AG10803 (cell line): ENCODE measurements around the gene MAGEA2B.
"Not testable (repeated sequence)": the region's sequence is repeated elsewhere in the genome, so short reads cannot be mapped to it uniquely, and the experiment has no call there.

Experiments
- DNase-seq: peaks from one replicate; pipeline ENCODE4 v3.0.0; 2010; ENCODE audit warnings: low read depth
- H3K4me3 ChIP-seq: 2 replicates; pipeline ENCODE4 v1.5.1; 2011; ENCODE audit warnings: mild to moderate bottlenecking, low read length, control low read depth
- CTCF ChIP-seq: conservative IDR thresholded peaks from 2 replicates; pipeline ENCODE4 v1.5.1; 2011; ENCODE audit warnings: mild to moderate bottlenecking, low read length, control low read depth, inconsistent platforms

MAGEA2B gene

GRCh38 chrX:152713815-152714787 lies at the start of gene MAGEA2B:
Gene MAGEA2B (plus strand): TSS chrX:152714628. CDS start chrX:152717107, 2,479 bp downstream.
- H3K4me3 ChIP-seq, DNase-seq: not testable (repeated sequence)

DNA sequence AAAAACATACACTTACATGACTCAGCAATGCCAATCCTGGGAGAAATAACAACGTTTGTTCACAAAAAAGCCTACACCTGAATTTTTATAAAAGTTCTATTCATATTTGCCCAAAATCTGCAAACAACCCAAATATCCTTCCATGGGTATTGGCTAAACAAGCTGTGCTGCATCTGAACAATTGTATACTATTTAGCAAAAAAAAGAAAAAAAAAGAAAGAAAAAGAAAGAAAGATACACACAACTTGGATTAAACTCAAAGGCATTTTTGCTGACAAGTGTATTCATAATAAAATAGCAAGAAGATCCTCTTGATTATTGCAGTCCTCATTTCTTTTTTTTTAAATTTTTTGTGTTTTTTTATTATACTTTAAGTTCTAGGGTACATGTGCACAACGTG lies 40.3 kb upstream of the MAGEA2B start:
- H3K4me3 ChIP-seq, result no peak overlapping the region
- DNase-seq, result no peak
- no peak for TF ChIP-seq CTCF

DNA sequence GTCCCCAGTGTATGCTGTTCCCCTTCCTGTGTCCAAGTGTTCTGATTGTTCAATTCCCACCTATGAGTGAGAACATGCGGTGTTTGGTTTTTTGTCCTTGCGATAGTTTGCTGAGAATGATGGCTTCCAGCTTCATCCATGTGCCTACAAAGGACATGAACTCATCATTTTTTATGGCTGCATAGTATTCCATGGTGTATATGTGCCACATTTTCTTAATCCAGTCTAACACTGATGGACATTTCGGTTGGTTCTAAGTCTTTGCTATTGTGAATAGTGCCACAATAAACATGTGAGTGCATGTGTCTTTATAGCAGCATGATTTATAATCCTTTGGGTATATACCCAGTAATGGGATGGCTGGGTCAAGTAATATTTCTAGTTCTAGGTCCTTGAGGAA lies 39.8 kb upstream of the MAGEA2B start:
- not testable (repeated sequence) for DNase-seq, H3K4me3 ChIP-seq

GRCh38 chrX:152681012-152681411 lies 33.4 kb upstream of the MAGEA2B start:
- DNase-seq, H3K4me3 ChIP-seq: not testable (repeated sequence)

- H3K4me3 ChIP-seq, DNase-seq: not testable (repeated sequence)
Observed at GRCh38 chrX:152697952-152698931, 16.2 kb upstream of the MAGEA2B start, which contains the start of gene MAGEA3. Gene MAGEA3 (plus strand): TSS chrX:152698794. CDS start chrX:152700833, 2,039 bp downstream.

DNA sequence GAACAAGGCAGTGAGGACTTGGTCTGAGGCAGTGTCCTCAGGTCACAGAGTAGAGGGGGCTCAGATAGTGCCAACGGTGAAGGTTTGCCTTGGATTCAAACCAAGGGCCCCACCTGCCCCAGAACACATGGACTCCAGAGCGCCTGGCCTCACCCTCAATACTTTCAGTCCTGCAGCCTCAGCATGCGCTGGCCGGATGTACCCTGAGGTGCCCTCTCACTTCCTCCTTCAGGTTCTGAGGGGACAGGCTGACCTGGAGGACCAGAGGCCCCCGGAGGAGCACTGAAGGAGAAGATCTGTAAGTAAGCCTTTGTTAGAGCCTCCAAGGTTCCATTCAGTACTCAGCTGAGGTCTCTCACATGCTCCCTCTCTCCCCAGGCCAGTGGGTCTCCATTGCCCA lies 14.0 kb upstream of the MAGEA2B start:
- H3K4me3 ChIP-seq, DNase-seq: not testable (repeated sequence)

GRCh38 chrX:152706500-152706899 lies 7.9 kb upstream of the MAGEA2B start:
- DNase-seq, result not testable (repeated sequence)

DNA sequence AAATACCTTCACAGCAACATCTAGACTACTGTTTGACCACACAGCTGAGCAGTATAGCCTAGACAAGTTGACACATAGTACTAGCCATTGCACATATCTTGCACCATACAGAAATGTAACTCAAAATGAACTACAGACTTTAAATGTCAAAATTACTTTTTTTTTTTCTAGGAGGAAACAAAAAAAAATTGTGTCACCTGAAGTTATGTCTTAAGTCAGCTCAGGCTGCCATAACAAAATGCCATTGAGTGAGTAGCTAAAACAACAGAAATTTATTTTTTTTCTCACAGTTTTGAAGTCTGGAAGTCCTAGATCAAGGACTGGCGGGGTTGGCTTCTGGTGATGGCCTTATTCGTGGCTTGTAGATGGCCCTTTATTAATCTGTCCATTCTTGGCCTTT lies 5.3 kb upstream of the MAGEA2B start, which contains the start of gene CSAG2:
CSAG2 (minus strand) TSS at position 101 of the 400 bp plus-strand sequence. CDS start 161 bp downstream, outside the sequence.
- DNase-seq, H3K4me3 ChIP-seq: not testable (repeated sequence)

More at GRCh38 chrX:152706500-152706899, 7.9 kb upstream of the MAGEA2B start:
- H3K4me3 ChIP-seq, result not testable (repeated sequence)

GRCh38 chrX:152713195-152713594 lies 1.2 kb upstream of the MAGEA2B start:
- not testable (repeated sequence) for DNase-seq, H3K4me3 ChIP-seq

- TF ChIP-seq CTCF, result no peak
- no peak for DNase-seq
- H3K4me3 ChIP-seq, result no peak overlapping the region
Observed at GRCh38 chrX:152725409-152725808, 11.0 kb downstream of the MAGEA2B start.

DNA sequence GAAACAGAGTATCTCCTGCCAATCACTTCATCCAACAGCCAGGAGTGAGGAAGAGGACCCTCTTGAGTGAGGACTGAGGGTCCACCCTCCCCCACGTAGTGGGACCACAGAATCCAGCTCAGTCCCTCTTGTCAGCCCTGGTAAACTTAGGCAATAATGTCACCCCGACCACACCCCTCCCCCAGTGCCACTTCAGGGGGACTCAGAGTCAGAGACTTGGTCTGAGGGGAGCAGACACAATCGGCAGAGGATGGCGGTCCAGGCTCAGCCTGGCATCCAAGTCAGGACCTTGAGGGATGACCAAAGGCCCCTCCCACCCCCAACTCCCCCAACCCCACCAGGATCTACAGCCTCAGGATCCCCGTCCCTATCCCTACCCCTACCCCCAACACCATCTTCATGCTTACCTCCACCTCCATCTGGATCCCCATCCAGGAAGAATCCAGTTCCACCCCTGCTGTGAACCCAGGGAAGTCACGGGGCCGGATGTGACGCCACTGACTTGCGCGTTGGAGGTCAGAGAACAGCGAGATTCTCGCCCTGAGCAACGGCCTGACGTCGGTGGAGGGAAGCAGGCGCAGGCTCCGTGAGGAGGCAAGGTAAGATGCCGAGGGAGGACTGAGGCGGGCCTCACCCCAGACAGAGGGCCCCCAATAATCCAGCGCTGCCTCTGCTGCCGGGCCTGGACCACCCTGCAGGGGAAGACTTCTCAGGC lies 19.0 kb downstream of the MAGEA2B start, which contains the start of the genes CSAG1 and MAGEA12:
CSAG1 (minus strand) TSS at position 461 of the 715 bp plus-strand sequence. CDS start 1,261 bp downstream, outside the sequence.
MAGEA12 (plus strand) TSS at position 497 of the 715 bp plus-strand sequence. CDS start 2,405 bp downstream, outside the sequence.
- no peak for DNase-seq
- TF ChIP-seq CTCF, result no peak
- no peak within 1 kb of the TSS for H3K4me3 ChIP-seq

- H3K4me3 ChIP-seq, DNase-seq: not testable (repeated sequence)
Observed at GRCh38 chrX:152734143-152734858, 19.9 kb downstream of the MAGEA2B start.
